Coronary artery (tissue), 2 donors: ENCODE measurements around the gene CKAP2L.
A peak's percentile ranks its signal among the peaks of the same experiment; 100 is the strongest.
"Not testable (repeated sequence)": the region's sequence is repeated elsewhere in the genome, so short reads cannot be mapped to it uniquely, and the experiment has no call there.

Source experiments
- DNase-seq: peaks from one replicate; pipeline ENCODE4 v3.0.0-alpha.2; 2017; ENCODE audit warnings: low spot score
- H3K27ac ChIP-seq, 2 donors: fragments of 200-600 bp; sonication (generic); one replicate each; pipeline ENCODE4 v1.5.1; 2016 to 2019
- H3K4me3 ChIP-seq: fragments of 200-600 bp; sonication (generic); 2 replicates; pipeline ENCODE4 v1.5.1; 2016; ENCODE audit warnings: mild to moderate bottlenecking, moderate library complexity
- TF ChIP-seq, protein P1 (sequence below): fragments of 200-600 bp; sonication (generic); IDR thresholded peaks from one replicate; pipeline ENCODE4 v1.5.1; 2019; ENCODE audit warnings: antibody characterized with exemption

CKAP2L gene

DNA sequence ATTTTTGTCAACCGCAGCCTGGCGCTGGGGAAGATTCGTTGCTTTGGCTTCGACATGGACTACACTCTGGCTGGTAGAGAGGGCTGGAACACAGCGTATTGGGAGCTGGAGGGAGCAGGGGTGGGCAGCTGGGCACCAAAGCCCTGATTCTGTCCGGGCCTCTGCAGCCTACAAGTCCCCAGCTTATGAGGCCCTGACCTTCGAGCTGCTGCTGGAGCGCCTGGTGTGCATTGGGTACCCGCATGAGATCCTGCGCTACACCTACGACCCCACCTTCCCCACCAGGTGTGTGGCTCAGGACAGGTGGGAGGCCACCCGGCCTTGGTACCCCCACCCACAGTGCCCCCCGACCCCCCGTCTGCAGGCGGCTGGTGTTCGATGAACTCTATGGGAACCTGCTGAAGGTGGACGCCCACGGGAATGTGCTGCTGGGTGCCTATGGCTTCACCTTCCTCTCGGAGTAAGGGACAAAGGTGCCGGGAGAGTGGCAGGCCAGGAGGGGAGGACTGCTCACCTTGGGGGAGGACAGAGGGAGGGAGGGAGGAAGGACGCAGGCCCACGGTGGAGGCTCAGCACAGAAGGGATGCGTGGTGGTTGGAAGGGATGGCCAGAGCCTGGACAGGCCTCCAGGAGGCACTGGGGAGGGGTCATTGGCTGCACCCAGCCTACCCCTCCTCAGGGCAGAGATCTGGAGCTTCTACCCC, 42.4 kb downstream of the CKAP2L start:
- Histone ChIP-seq H3K4me3 (no peak overlapping the region), H3K27ac (no peak overlapping the region)
- TF ChIP-seq, protein P1, sequence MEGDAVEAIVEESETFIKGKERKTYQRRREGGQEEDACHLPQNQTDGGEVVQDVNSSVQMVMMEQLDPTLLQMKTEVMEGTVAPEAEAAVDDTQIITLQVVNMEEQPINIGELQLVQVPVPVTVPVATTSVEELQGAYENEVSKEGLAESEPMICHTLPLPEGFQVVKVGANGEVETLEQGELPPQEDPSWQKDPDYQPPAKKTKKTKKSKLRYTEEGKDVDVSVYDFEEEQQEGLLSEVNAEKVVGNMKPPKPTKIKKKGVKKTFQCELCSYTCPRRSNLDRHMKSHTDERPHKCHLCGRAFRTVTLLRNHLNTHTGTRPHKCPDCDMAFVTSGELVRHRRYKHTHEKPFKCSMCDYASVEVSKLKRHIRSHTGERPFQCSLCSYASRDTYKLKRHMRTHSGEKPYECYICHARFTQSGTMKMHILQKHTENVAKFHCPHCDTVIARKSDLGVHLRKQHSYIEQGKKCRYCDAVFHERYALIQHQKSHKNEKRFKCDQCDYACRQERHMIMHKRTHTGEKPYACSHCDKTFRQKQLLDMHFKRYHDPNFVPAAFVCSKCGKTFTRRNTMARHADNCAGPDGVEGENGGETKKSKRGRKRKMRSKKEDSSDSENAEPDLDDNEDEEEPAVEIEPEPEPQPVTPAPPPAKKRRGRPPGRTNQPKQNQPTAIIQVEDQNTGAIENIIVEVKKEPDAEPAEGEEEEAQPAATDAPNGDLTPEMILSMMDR = no peak
- peak; percentile 50 for DNase-seq

DNA sequence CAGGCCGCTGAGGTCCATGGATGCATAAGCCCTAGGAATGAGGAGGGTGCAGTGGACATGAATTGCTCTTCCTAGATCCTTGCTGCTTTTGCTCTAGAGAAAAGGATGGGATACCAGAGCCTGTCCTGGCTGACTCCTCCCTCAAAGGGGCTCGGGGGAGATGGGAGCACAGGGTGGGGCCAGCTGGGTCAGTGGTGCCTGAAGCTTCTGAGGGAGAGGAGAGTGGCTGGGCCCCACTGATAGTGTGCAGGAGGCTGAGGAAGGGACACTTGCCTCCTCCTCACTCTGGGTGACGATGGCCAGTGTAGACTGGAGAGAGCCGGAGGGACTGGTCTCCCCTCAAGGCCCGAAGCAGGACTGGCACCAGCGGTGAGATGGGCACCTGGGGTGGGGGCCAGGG, 43.6 kb downstream of the CKAP2L start, which contains the start of gene NT5DC4:
NT5DC4 (plus strand) TSS at position 236 of the 400 bp plus-strand sequence; CDS start at position 296, 60 bp downstream.
- H3K4me3 ChIP-seq = no peak within 1 kb of the TSS
- DNase-seq = peak; percentile 40
- TF ChIP-seq, protein P1 = no peak
- no peak within 1 kb of the TSS for H3K27ac ChIP-seq

DNA sequence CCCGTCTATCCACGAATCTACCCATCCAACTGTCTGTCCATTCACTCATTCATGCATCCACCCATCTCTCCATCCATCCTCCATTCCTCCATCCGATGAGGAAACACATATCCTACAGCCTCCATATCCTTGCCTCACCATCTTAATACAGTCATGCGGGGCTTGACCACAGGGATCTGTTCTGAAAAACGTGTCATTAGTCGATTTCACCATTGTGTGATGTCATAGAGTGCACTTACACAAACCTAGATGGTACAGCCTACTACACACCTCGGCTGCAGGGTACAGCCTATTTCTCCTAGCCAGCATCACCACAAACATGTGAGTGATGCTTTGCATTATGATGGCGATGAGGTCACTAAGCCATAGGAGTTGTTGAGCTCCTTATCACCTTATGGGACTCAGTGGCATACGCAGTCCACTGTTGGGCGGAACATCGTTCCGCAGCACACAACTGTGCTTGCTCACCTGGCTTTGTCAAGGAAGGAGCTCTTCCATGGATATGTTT, 45.5 kb downstream of the CKAP2L start:
- TF ChIP-seq, protein P1 = no peak
- no peak overlapping the region for H3K4me3 ChIP-seq
- no peak for DNase-seq
- no peak overlapping the region for H3K27ac ChIP-seq

DNA sequence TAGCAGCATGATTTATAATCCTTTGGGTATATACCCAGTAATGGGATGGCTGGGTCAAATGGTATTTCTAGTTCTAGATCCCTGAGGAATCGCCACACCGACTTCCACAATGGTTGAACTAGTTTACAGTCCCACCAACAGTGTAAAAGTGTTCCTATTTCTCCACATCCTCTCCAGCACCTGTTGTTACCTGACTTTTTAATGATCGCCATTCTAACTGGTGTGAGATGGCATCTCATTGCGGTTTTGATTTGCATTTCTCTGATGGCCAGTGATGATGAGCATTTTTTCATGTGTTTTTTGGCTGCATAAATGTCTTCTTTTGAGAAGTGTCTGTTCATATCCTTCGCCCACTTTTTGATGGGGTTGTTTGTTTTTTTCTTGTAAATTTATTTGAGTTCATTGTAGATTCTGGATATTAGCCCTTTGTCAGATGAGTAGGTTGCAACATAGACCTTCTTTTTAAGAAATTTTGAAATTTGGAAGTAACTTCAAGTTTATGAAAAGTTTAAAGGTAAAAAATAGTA, 47.5 kb downstream of the CKAP2L start:
- DNase-seq, H3K27ac ChIP-seq, H3K4me3 ChIP-seq: not testable (repeated sequence)

DNA sequence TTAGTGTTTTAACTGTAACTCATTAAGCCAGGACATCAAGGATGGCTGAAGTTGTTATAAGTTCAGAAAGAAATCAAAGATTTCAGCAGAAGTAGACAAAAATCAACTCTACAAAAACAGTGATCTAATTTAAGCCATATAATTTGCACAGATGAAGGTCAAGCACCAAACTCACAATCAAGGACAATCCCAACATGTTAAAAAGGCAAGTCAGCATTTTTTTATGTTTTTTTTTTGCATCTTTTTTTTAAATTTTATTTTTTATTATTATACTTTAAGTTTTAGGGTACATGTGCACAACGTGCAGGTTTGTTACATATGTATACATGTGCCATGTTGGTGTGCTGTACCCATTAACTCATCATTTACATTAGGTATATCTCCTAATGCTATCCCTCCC, 48.3 kb downstream of the CKAP2L start:
- not testable (repeated sequence) for H3K27ac ChIP-seq, H3K4me3 ChIP-seq, DNase-seq

DNA sequence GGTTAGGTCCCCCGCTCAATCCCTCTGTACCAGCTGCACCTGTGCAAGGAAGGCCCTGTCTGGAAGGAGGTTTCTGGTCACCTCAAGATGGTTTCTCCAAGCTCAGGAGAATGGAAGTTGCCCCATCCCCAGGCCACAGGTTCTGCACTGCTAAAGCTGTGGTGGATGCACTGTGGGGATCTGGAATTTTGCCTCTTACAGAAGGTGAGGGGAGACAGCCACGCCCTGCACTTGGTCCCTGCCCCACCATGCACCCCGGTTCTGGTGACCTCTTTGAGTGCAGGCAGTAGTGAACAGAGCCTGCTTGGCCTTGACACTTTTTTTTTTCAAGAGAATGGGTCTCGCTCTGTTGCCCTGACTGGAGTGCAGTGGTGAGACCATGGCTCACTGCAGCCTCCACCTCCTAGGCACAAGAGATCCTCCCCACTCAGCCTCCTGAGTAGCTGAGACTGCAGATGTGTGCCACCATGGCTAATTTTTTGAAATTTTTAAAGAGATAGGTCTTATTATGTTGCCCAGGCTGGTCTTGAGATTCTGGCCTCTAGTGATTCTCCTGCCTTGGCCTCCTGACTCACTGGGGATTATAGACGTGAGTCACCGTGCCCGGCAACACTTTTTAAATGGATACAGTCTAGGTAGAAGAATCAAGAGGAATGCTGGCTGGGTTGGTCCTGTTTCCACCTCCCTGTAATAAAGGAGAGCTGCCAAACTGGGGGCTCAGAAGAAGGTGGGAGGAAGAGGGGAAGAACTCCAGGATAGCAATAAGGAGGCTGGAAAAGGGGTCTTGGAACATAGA, 49.4 kb downstream of the CKAP2L start:
- TF ChIP-seq, protein P1 = no peak
- Histone ChIP-seq H3K27ac (no peak overlapping the region), H3K4me3 (no peak overlapping the region)
- no peak for DNase-seq

DNA sequence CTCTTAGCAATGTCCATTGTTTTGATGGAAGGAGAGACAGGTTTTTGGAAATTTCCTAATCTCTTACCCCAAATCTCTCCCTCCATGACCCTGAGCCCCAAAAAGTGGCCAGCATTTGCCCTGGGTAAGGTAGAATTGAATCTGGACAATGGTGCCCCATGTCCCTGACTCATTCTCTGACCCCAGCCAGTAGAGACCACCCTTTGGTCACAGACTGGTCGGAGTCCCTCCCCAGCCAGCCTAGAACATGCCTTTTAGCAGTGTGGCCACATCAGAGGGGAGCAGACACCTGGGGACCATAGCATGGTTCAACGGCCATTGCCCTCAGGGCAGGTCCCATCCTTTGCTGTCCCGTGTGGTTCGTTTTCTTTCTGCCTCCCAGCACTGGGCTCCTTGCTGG, 50.1 kb downstream of the CKAP2L start:
- H3K4me3 ChIP-seq = no peak overlapping the region
- no peak for DNase-seq
- TF ChIP-seq, protein P1 = no peak
- H3K27ac ChIP-seq = no peak overlapping the region

DNA sequence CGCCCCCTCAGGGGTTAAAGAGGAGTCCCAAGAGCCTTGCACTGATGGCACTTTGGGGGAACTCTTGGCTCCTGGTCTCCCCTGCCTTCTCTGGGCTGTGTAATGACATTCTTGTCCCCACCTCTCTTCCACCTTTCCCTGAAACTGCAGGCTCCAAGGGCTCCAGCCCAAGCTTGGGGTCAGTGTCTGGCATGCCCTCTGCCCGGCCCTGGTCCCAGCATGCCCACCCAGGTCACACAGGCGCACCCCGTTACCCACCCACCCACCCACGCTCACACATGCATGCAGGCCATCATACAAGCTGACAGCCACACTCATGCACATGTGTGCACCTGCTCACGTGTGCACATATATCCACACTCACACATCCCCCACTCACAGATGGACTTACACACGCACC, 50.5 kb downstream of the CKAP2L start:
- no peak for DNase-seq
- Histone ChIP-seq H3K27ac (no peak overlapping the region), H3K4me3 (no peak overlapping the region)
- TF ChIP-seq, protein P1 = no peak
